HG03521 (cell line): ENCODE measurements around the gene TACO1.

Source experiments
- ATAC-seq: cut with Tn5 transposase; IDR thresholded peaks from one replicate; pipeline ENCODE4 v1.9.1; 2021; ENCODE audit warnings: mild to moderate bottlenecking, moderate library complexity; ENCODE audit not compliant: unreplicated experiment

Gene TACO1

GRCh38 chr17:63600569-63601438 lies at the start of gene TACO1:
Gene TACO1 (plus strand): TSS chr17:63600895. CDS start chr17:63601084, 189 bp downstream.
- ATAC-seq, result peak; percentile 96

DNA sequence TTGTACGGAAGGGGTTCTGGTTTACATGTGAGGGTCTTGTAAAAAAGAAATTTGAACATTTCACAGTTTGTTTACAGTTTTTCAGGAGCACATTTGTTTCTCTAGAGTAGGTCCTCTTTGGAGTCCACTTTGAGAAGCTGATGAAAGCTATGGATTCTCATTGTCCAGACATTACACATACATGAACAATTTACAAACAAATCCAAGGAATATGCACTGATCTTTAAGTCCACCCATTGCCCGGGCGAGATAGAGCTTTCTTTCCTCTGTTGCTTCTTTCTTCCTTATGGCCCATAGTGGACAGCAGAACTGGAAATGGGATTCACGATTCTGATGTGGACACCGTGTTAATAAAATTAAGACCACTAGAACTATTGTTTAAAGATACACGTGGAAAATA lies 48.5 kb upstream of the TACO1 start:
- ATAC-seq, result no peak

- no peak for ATAC-seq
Measured at GRCh38 chr17:63555500-63556156, 45.1 kb upstream of the TACO1 start.

DNA sequence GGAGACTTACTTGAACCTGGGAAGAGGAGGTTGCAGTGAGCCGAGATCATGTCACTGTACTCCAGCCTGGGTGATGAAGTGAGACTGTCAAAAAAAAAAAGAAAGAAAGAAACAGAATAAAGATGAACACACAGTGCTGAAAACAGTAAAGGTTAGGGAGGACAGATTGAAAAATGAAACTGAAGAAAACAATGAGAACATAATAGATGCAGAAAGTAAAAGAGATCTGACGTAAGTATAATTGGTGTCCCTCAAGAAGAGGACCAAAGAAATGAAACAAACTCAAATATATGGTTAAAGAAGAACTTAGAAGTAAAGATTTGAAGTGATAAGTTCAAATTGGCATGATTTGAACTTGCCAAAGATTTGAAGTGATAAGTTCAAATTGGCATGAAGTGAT lies 43.3 kb upstream of the TACO1 start:
- ATAC-seq, result no peak

DNA sequence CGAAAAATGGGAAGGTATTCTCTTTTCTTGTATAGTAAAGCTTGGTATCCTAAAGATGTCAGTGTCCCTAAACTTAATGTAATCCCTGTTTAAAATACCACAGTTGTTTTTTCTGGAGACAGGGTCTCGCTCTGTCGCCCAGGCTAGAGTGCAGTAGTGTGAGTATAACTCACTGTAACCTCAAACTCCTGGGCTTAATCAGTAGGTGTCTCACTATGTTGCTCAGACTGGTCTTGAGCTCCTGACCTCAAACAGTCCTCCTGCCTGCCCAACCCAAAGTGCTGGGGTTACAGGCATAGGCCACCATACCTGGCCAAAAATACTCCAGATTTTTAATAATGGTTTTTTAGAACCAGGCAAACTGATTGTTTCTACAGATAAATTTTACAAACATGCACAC lies 42.3 kb upstream of the TACO1 start:
- ATAC-seq, result no peak

DNA sequence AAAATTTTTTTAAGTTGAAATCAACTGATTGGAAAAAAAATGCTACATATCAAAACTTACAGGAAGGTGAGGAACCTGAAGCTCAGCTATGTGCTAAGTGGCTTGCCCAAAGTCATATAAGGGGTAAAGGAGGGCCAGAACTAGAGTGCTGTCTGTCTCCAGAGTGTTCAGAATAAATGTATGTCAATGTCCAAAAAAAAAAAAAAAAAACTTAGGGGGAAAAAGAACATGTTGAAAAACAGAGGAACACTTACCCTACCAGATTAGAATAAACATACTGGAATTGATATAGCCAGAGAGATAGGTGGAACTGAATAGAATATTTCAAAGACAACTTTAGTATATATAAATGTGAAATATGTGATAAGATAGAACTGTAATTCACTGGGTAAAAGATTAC lies 38.9 kb upstream of the TACO1 start:
- no peak for ATAC-seq

DNA sequence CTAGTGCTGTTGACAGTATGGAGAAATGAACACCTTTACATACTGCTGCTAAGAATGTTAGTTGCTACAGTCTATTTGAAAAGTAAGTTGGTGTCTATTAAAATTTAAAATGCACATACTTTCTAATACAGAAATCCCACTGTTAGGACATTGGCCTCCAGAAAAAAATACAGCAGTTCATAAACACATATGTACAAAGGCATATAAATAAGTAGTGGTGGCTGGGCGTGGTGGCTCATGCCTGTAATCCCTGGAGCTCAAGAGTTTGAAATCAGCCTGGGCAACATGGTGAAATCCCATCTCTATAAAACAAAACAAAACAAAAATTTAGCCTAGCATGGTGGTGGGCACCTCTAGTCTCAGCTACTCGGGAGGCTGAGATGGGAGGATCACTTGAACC lies 37.4 kb upstream of the TACO1 start:
- no peak for ATAC-seq

GRCh38 chr17:63564562-63564961 lies 36.1 kb upstream of the TACO1 start:
- ATAC-seq, result no peak

DNA sequence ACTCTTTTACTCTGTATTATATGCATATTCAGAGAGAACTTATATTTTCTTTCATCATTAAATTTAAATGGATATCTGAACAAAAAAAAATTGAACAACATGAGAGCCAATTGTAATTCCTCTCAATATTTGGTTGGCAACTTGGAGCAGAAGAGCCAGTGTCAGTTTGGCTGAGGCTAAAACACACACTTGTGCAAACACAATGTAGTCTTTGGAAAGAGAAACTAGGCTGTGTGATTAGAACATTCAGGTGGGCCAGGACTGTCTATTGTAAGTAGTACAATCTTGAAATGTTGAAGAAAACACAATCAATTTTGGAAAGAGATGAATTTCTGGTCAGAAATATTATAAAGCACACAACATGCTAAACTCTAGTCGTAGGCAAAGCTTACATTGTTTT lies 33.5 kb upstream of the TACO1 start:
- no peak for ATAC-seq

DNA sequence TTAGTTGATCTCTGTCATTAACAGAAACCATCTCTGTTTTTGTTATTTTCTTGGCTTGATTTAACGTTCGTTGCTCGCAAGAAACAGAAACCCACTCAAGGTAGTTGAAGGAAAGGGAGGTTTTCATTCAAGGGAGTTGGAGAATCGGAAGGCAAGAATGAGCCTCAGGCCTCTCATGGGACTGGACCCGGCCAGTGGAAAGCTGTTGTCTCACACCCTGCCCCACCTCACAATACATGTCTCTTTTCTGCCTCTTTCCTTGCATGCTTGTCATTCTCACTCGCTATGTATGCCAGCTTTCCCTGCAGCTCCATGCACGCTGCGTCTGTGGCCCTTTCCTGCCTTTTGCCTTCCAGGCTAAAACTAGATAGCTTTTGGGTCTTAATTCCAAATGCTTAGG lies 32.1 kb upstream of the TACO1 start:
- no peak for ATAC-seq

- ATAC-seq, result no peak
Measured at GRCh38 chr17:63571632-63572310, 28.9 kb upstream of the TACO1 start.

- ATAC-seq, result no peak
Measured at GRCh38 chr17:63573634-63574033, 27.1 kb upstream of the TACO1 start.

- no peak for ATAC-seq
Measured at GRCh38 chr17:63578027-63578768, 22.5 kb upstream of the TACO1 start.

GRCh38 chr17:63578769-63579111 lies 22.0 kb upstream of the TACO1 start:
- ATAC-seq, result no peak

GRCh38 chr17:63579633-63580032 lies 21.1 kb upstream of the TACO1 start:
- ATAC-seq, result no peak

DNA sequence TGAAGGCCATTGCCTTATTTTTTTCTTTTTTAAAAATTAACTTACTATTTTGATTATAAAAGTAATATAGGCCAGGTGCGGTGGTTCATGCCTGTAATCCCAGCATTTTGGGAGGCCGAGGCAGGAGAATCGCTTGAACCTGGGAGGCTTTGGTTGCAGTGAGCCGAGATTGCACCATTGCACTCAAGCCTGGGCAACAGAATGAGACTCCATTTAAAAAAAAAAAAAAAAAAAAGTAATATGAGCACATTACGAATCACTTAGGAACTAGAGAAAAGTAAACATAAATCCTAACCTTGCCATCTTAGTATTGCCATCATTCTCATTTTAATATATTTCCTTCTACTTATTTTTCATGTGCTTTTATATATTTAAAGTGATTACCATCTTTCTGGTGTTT lies 12.9 kb upstream of the TACO1 start:
- no peak for ATAC-seq

DNA sequence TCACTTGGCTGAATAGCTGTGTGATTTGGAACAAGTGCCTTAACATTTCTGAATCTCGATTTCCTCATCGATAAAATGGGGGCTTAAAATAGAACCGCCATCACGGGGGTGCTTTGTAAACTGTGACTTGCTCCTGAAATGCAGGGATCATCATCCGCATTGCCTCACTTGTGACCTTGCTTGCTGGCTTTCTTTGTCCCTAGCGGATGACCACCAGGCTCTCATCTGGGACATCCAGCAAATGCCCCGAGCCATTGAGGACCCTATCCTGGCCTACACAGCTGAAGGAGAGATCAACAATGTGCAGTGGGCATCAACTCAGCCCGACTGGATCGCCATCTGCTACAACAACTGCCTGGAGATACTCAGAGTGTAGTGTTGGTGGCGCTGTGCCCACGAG lies 11.9 kb upstream of the TACO1 start:
- ATAC-seq, result no peak

DNA sequence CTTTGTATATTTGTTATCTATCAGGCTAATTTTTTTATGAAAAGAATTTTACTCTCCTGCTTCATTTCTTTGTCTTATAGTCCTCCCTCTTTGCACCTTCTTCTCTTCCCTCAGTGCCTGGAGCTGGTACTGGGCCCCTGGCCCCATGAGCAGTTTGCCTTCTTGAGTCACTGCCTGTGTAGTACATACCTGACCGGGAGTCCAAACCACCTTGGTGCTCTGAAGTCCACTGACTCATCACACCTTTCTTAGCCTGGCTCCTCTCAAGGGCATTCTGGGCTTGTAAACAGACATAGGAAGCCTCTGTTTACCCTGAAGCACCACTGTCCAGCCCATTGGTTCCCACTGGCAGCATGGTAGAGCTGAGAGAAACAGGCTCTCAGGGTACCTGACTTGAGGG lies 11.0 kb upstream of the TACO1 start:
- no peak for ATAC-seq

GRCh38 chr17:63592797-63593196 lies 7.9 kb upstream of the TACO1 start:
- ATAC-seq, result no peak

GRCh38 chr17:63595132-63595531 lies 5.6 kb upstream of the TACO1 start:
- ATAC-seq, result no peak

- ATAC-seq, result no peak
Measured at GRCh38 chr17:63596856-63597586, 3.7 kb upstream of the TACO1 start.
